ENCODE data around the gene REP15. TPM values are rescaled to one million over a fixed set of nuclear protein-coding genes. Genes with fewer than 3 reads are reported as not detected.

The REP15 gene
- total RNA-seq, 6 experiments from 2014 or later, result 0.24 to 1.8 (median 0.88) TPM

GRCh38 chr12:27709212-27709931, 13.1 kb downstream of the REP15 start:
- no peak for ATAC-seq
- no peaks in the 10 kb centered on the region for H3K9me3 ChIP-seq
- peak overlapping the region; percentile 84 to 90 (median 86) for H3K27ac ChIP-seq
- intact Hi-C loops (cut with DNase I), result no loop called here
- DNase-seq, result no peak
- no peaks in the 10 kb centered on the region for H3K36me3 ChIP-seq
- peak overlapping the region in 2 of 3 donors; percentile 78 to 98 for H3K4me3 ChIP-seq
- no peak for TF ChIP-seq CTCF (IDR thresholded peaks at IDR 0.05)
- TF ChIP-seq POLR2A (IDR thresholded peaks at IDR 0.05), result no peak
- H3K27me3 ChIP-seq, result no peaks in the 10 kb centered on the region
- 62% methylated on average over 12 of the region's 12 CpGs for WGBS (ENCODE audit: insufficient coverage, low coverage, low lambda C conversion rate, missing lambda C conversion rate)
- H3K4me1 ChIP-seq, result peaks cover 0 to 13% (median 0%) of the 10 kb centered on the region in 4 donors

GRCh38 chr12:27709932-27710591, 13.8 kb downstream of the REP15 start:
- H3K4me3 ChIP-seq, result peak overlapping the region; percentile 78 to 98 (median 96)
- no peaks in the 10 kb centered on the region for H3K36me3 ChIP-seq
- ATAC-seq, result peak; percentile 64 to 70 (median 66)
- no peaks in the 10 kb centered on the region for H3K27me3 ChIP-seq
- DNase-seq, result peak in 2 of 3 donors; percentile 24 to 46
- H3K27ac ChIP-seq, result peak overlapping the region; percentile 84 to 90 (median 86)
- H3K9me3 ChIP-seq, result no peaks in the 10 kb centered on the region
- no peak for TF ChIP-seq POLR2A (IDR thresholded peaks at IDR 0.05)
- no peak for TF ChIP-seq CTCF (IDR thresholded peaks at IDR 0.05)
- 13% methylated on average over 24 of the region's 24 CpGs for WGBS (ENCODE audit: insufficient coverage, low coverage, low lambda C conversion rate, missing lambda C conversion rate)
- H3K4me1 ChIP-seq, result peaks cover 0 to 13% (median 0%) of the 10 kb centered on the region in 4 donors
- intact Hi-C loops (cut with DNase I), result no loop called here

GRCh38 chr12:27710592-27711316, 14.5 kb downstream of the REP15 start, which contains the start of gene MRPS35:
Gene MRPS35 (plus strand): TSS chr12:27710832. CDS start chr12:27710844, 12 bp downstream.
- H3K4me1 ChIP-seq, result peaks cover 0 to 13% (median 0%) of the 10 kb centered on the region in 4 donors
- no peaks in the 10 kb centered on the region for H3K27me3 ChIP-seq
- WGBS (ENCODE audit: insufficient coverage, low coverage, low lambda C conversion rate, missing lambda C conversion rate), result 0% methylated on average over 36 of the region's 46 CpGs
- no peak for TF ChIP-seq CTCF (IDR thresholded peaks at IDR 0.05)
- TF ChIP-seq POLR2A (IDR thresholded peaks at IDR 0.05), result peak; percentile 88
- intact Hi-C loops (cut with DNase I), result no loop called here
- H3K27ac ChIP-seq, result peak within 1 kb of the TSS; percentile 84 to 90 (median 86)
- DNase-seq, result peak; percentile 93 to 96 (median 95)
- peak; percentile 95 to 99 (median 98) for ATAC-seq
- peak within 1 kb of the TSS; percentile 78 to 98 (median 96) for H3K4me3 ChIP-seq
- no peaks in the 10 kb centered on the region for H3K9me3 ChIP-seq
- H3K36me3 ChIP-seq, result peaks cover 0 to 6% (median 0%) of the 10 kb centered on the region in 4 donors

- DNase-seq, result no peak
- 1% methylated on average over 11 of the region's 11 CpGs for WGBS (ENCODE audit: insufficient coverage, low coverage, low lambda C conversion rate, missing lambda C conversion rate)
- ATAC-seq, result peak; percentile 3 to 26 (median 11)
- peaks cover 0 to 13% (median 0%) of the 10 kb centered on the region in 4 donors for H3K4me1 ChIP-seq
- H3K4me3 ChIP-seq, result peak overlapping the region; percentile 78 to 98 (median 96)
- no peaks in the 10 kb centered on the region for H3K27me3 ChIP-seq
- H3K36me3 ChIP-seq, result peaks cover 0 to 11% (median 2%) of the 10 kb centered on the region in 4 donors
- intact Hi-C loops (cut with DNase I), result no loop called here
- peak overlapping the region; percentile 84 to 90 (median 86) for H3K27ac ChIP-seq
- TF ChIP-seq CTCF (IDR thresholded peaks at IDR 0.05) (no peak), POLR2A (IDR thresholded peaks at IDR 0.05) (no peak)
- no peaks in the 10 kb centered on the region for H3K9me3 ChIP-seq
Measured at GRCh38 chr12:27711317-27711682, 15.1 kb downstream of the REP15 start.
